ENCODE results near the gene KRT34. TPM values are rescaled to one million over a fixed set of nuclear protein-coding genes. Genes with fewer than 3 reads are reported as not detected.

The KRT34 gene
- polyA plus RNA-seq, 1 of the 3 experiments (the other 2 are of a cell fraction) = 0.08 TPM

- no peak overlapping the region for H3K4me2 ChIP-seq
- no peaks in the 10 kb centered on the region for H3K36me3 ChIP-seq (replicated peaks in 1 of 2; ENCODE audit: control insufficient read depth in 1 of 2, insufficient read depth in 2 of 2, low read length in 1 of 2)
- H3K79me2 ChIP-seq (ENCODE audit: insufficient read depth) = no peaks in the 10 kb centered on the region
- ChIA-PET POLR2A (no interaction called here), CTCF (interaction anchor here (0.7 to 5.6 kb wide), 5 partner anchors 11 to 259 kb away, joined by 3 to 46 read pairs (median 4); no protein-coding TSS in a partner anchor)
- no peak for DNase-seq
- H4K20me1 ChIP-seq (ENCODE audit: insufficient read depth) = no peaks in the 10 kb centered on the region
- no peaks in the 10 kb centered on the region for H3K9me3 ChIP-seq
- H3K9me2 ChIP-seq = no peaks in the 10 kb centered on the region
- 77% methylated on average over 3 of the region's 10 CpGs for WGBS (ENCODE audit: low lambda C conversion rate)
- no peaks in the 10 kb centered on the region for H3K27me3 ChIP-seq (ENCODE audit: insufficient read depth)
- no peak overlapping the region for H3K27ac ChIP-seq (ENCODE audit: low read depth in 2 of 2, low read length in 1 of 2)
- no peak overlapping the region for H3K4me3 ChIP-seq (ENCODE audit: low read depth in 2 of 2, low read length in 1 of 2)
- peaks cover 7% of the 10 kb centered on the region for H3F3A ChIP-seq (replicated peaks; ENCODE audit: insufficient read depth)
- TF ChIP-seq, protein P1, sequence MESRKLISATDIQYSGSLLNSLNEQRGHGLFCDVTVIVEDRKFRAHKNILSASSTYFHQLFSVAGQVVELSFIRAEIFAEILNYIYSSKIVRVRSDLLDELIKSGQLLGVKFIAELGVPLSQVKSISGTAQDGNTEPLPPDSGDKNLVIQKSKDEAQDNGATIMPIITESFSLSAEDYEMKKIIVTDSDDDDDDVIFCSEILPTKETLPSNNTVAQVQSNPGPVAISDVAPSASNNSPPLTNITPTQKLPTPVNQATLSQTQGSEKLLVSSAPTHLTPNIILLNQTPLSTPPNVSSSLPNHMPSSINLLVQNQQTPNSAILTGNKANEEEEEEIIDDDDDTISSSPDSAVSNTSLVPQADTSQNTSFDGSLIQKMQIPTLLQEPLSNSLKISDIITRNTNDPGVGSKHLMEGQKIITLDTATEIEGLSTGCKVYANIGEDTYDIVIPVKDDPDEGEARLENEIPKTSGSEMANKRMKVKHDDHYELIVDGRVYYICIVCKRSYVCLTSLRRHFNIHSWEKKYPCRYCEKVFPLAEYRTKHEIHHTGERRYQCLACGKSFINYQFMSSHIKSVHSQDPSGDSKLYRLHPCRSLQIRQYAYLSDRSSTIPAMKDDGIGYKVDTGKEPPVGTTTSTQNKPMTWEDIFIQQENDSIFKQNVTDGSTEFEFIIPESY (IDR thresholded peaks at IDR 0.05; ENCODE audit: borderline replicate concordance, low read depth) = no peak
- H3K4me1 ChIP-seq (ENCODE audit: control insufficient read depth in 1 of 2, insufficient read depth in 2 of 2, low read depth in 1 of 2, low read length in 1 of 2) = peaks cover 0 to 13% of the 10 kb centered on the region in 2 experiments; a peak in 2 of 4 replicates
- H3K9ac ChIP-seq = no peak overlapping the region
- H2AFZ ChIP-seq (ENCODE audit: low read depth) = no peak overlapping the region
Observed at GRCh38 chr17:41407226-41407625, 25.1 kb upstream of the KRT34 start.

GRCh38 chr17:41406205-41406604, 24.1 kb upstream of the KRT34 start:
- TF ChIP-seq SMC3 (IDR thresholded peaks at IDR 0.05; ENCODE audit: low read depth, low read length) (peak; percentile 28), GATA2 (CRISPR knock-in tag; IDR thresholded peaks at IDR 0.05) (no peak), RAD21 (IDR thresholded peaks at IDR 0.05; ENCODE audit: low read length) (peak; percentile 46), FOXM1 (IDR thresholded peaks at IDR 0.05; ENCODE audit: low read depth) (no peak)
- TF ChIP-seq, protein P2, sequence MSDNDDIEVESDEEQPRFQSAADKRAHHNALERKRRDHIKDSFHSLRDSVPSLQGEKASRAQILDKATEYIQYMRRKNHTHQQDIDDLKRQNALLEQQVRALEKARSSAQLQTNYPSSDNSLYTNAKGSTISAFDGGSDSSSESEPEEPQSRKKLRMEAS (IDR thresholded peaks at IDR 0.05; ENCODE audit: low read depth) = no peak
- DNase-seq = no peak
- H3K27ac ChIP-seq (ENCODE audit: low read depth in 2 of 2, low read length in 1 of 2) = no peak overlapping the region
- H3K4me3 ChIP-seq (ENCODE audit: low read depth in 2 of 2, low read length in 1 of 2) = no peak overlapping the region
- no peak overlapping the region for H3K9ac ChIP-seq
- no peaks in the 10 kb centered on the region for H3K27me3 ChIP-seq (ENCODE audit: insufficient read depth)
- no peaks in the 10 kb centered on the region for H3K79me2 ChIP-seq (ENCODE audit: insufficient read depth)
- no peaks in the 10 kb centered on the region for H4K20me1 ChIP-seq (ENCODE audit: insufficient read depth)
- no peaks in the 10 kb centered on the region for H3K9me2 ChIP-seq
- no peak overlapping the region for H3K4me2 ChIP-seq
- 48% methylated on average over 5 of the region's 5 CpGs for WGBS (ENCODE audit: low lambda C conversion rate)
- ChIA-PET POLR2A (no interaction called here), CTCF (interaction anchor here (0.9 to 5.6 kb wide), 8 partner anchors 11 to 242 kb away, joined by 3 to 46 read pairs (median 3); no protein-coding TSS in a partner anchor)
- peaks cover 0 to 17% of the 10 kb centered on the region in 2 experiments; a peak in 2 of 4 replicates for H3K4me1 ChIP-seq (ENCODE audit: control insufficient read depth in 1 of 2, insufficient read depth in 2 of 2, low read depth in 1 of 2, low read length in 1 of 2)
- peaks cover 7% of the 10 kb centered on the region for H3F3A ChIP-seq (replicated peaks; ENCODE audit: insufficient read depth)
- no peaks in the 10 kb centered on the region for H3K9me3 ChIP-seq
- no peak overlapping the region for H2AFZ ChIP-seq (ENCODE audit: low read depth)
- H3K36me3 ChIP-seq (replicated peaks in 1 of 2; ENCODE audit: control insufficient read depth in 1 of 2, insufficient read depth in 2 of 2, low read length in 1 of 2) = no peaks in the 10 kb centered on the region

DNA sequence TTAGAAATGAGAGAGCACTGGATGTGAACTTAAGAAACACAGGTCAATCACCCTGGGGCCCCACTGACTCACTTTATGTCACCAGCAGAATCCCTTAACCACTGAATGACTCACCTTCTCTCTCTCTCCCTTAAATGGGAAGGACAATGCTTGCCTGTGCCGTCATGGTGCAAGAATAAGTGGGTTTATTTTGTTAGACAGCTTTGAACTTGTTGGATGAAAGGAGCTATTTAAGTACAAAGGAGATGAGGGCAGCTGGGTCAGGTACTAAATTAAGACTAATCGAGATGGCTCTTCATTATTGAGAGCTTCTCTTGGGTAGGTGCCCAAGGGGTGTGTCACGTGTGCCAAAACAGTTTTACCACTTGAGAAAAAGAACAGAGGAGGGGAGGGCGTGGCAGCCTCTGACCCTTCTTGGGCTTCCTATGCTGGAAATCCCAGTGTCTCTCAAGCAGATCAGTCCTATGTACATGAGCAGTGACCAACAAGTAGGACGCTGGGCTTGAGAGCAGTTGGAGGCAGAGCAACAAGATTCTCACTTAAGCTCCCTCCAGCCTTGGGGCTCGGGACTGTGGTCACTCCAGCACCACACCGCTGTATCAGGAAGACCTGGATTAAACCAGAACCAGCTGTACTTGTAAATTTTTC, 22.0 kb upstream of the KRT34 start:
- H3K4me1 ChIP-seq (ENCODE audit: control insufficient read depth in 1 of 2, insufficient read depth in 2 of 2, low read depth in 1 of 2, low read length in 1 of 2) = peaks cover 0 to 17% of the 10 kb centered on the region in 2 experiments; a peak in 2 of 4 replicates
- no peak for DNase-seq
- no peak overlapping the region for H3K4me3 ChIP-seq (ENCODE audit: low read depth in 2 of 2, low read length in 1 of 2)
- ChIA-PET POLR2A (no interaction called here), CTCF (interaction anchor here (1.6 to 5.6 kb wide), 3 partner anchors 30 to 145 kb away, joined by 5 to 46 read pairs (median 8); no protein-coding TSS in a partner anchor)
- no peak overlapping the region; the same call in 1 of the 2 replicates for H2AFZ ChIP-seq (ENCODE audit: low read depth)
- H3K9me3 ChIP-seq = no peaks in the 10 kb centered on the region
- no peaks in the 10 kb centered on the region for H3K79me2 ChIP-seq (ENCODE audit: insufficient read depth)
- no peaks in the 10 kb centered on the region for H4K20me1 ChIP-seq (ENCODE audit: insufficient read depth)
- H3K27ac ChIP-seq (ENCODE audit: low read depth in 2 of 2, low read length in 1 of 2) = peak overlapping the region in 1 of 2 experiments; percentile 65; a peak in 2 of 4 replicates
- no peaks in the 10 kb centered on the region for H3K9me2 ChIP-seq
- H3F3A ChIP-seq (replicated peaks; ENCODE audit: insufficient read depth) = peaks cover 7% of the 10 kb centered on the region
- 12% methylated on average over 3 of the region's 7 CpGs for WGBS (ENCODE audit: low lambda C conversion rate)
- H3K36me3 ChIP-seq (replicated peaks in 1 of 2; ENCODE audit: control insufficient read depth in 1 of 2, insufficient read depth in 2 of 2, low read length in 1 of 2) = no peaks in the 10 kb centered on the region
- H3K27me3 ChIP-seq (ENCODE audit: insufficient read depth) = no peaks in the 10 kb centered on the region
- H3K4me2 ChIP-seq = peak overlapping the region; percentile 21
- H3K9ac ChIP-seq = peak overlapping the region; percentile 19; the same call in 1 of the 2 replicates
- TF ChIP-seq JUND (IDR thresholded peaks at IDR 0.05) = peak; percentile 96
- TF ChIP-seq FOXM1 (IDR thresholded peaks at IDR 0.05; ENCODE audit: low read depth) = peak; percentile 25; the same call in 1 of the 2 replicates
- TF ChIP-seq ELF1 (IDR thresholded peaks at IDR 0.05) = no peak
- peak; percentile 99 for TF ChIP-seq RXRA (IDR thresholded peaks at IDR 0.05; ENCODE audit: borderline replicate concordance, low read depth)
- no peak for TF ChIP-seq CHD2 (IDR thresholded peaks at IDR 0.05; ENCODE audit: low read length, partially characterized antibody)
- TF ChIP-seq TCF12 (IDR thresholded peaks at IDR 0.05) = peak; percentile 88
- TF ChIP-seq, protein P2 (IDR thresholded peaks at IDR 0.05; ENCODE audit: low read depth) = 0 out of 2 replicates have a peak, but pooled peaks have one; percentile 34
- TF ChIP-seq, protein P1 (IDR thresholded peaks at IDR 0.05; ENCODE audit: borderline replicate concordance, low read depth) = no peak
- peak; percentile 54; the same call in 1 of the 2 replicates for TF ChIP-seq POLR2AphosphoS5 (IDR thresholded peaks at IDR 0.05; ENCODE audit: low read depth, low read length)
- peak; percentile 88 for TF ChIP-seq PBX3 (IDR thresholded peaks at IDR 0.05)
- peak; percentile 67; the same call in 1 of the 2 replicates for TF ChIP-seq TEAD4 (IDR thresholded peaks at IDR 0.05; ENCODE audit: borderline replicate concordance, insufficient read depth)
- peak; percentile 26 to 87; a peak in 3 of 4 replicates for TF ChIP-seq EP300 (IDR thresholded peaks at IDR 0.05; ENCODE audit: borderline replicate concordance in 1 of 2, low read depth in 1 of 2, low read length in 1 of 2)
